Tibial nerve (tissue), 4 donors: ENCODE measurements around the gene GSE1. TPM values are rescaled to one million over a fixed set of nuclear protein-coding genes. Genes with fewer than 3 reads are reported as not detected.

Source experiments
- DNase-seq, 2 donors: peaks; one replicate each; pipeline ENCODE4 v3.0.0-alpha.2; 2019; ENCODE audit warnings: low spot score in 2 of 2
- H3K27ac ChIP-seq, 4 donors: fragments of 200-600 bp; sonication (generic) in 3 of 4; one replicate each; pipeline ENCODE4 v1.5.1; 2017 to 2019; ENCODE audit warnings: mild to moderate bottlenecking in 1 of 4
- H3K27me3 ChIP-seq, 2 donors: fragments of 200-600 bp; sonication (generic) in 1 of 2; one replicate each; pipeline versions ENCODE4 v1.5.1 to v1.6.0; 2017 to 2019
- H3K36me3 ChIP-seq, 3 donors: fragments of 200-600 bp; sonication (generic); one replicate each; pipeline ENCODE4 v1.5.1; 2018 to 2019
- H3K4me1 ChIP-seq, 4 donors: fragments of 200-600 bp; sonication (generic) in 3 of 4; one replicate each; pipeline ENCODE4 v1.5.1; 2017 to 2019
- H3K4me3 ChIP-seq, 4 donors: fragments of 200-600 bp; sonication (generic) in 3 of 4; one replicate each; pipeline ENCODE4 v1.5.1; 2017 to 2019; ENCODE audit warnings: mild to moderate bottlenecking in 1 of 4, moderate library complexity in 1 of 4
- H3K9me3 ChIP-seq, 4 donors: fragments of 200-600 bp; sonication (generic) in 3 of 4; one replicate each; pipeline ENCODE4 v1.5.1; 2017 to 2019
- EP300 ChIP-seq, 2 donors: sonication (generic); formaldehyde crosslinking; IDR thresholded peaks; one replicate each; pipeline ENCODE4 v1.6.1; 2017; ENCODE audit warnings: antibody characterized with exemption in 2 of 2, mild to moderate bottlenecking in 1 of 2
- POLR2A ChIP-seq, 2 donors: fragments of 450-650 bp; IDR thresholded peaks; one replicate each; pipeline ENCODE4 v1.6.1; 2017; ENCODE audit warnings: antibody characterized with exemption in 2 of 2, mild to moderate bottlenecking in 2 of 2, moderate library complexity in 2 of 2
- WGBS, 2 donors: methylation state at CpG; one replicate each; pipeline ENCODE4 v1.1.5; 2018; 5-methylcytosine and 5-hydroxymethylcytosine counted together
- total RNA-seq, 4 donors: library from RNA; depleted of rRNA; stranded (reverse); fragments of >200 nt; gene quantifications; one replicate each; pipeline ENCODE4 v1.1.0, GENCODE V29; 2016
- TF ChIP-seq, protein P1 (sequence below), 5 experiments: fragments of 200-600 bp in 3 of 5; fragments of 450-650 bp in 2 of 5; sonication (generic) in 3 of 5; IDR thresholded peaks; one replicate each; pipeline ENCODE4 v1.5.1; 2016 to 2019; ENCODE audit warnings: antibody characterized with exemption in 5 of 5, mild to moderate bottlenecking in 3 of 5, moderate library complexity in 2 of 5

Gene GSE1
- total RNA-seq, 4 donors from 2014 or later: 65.1 to 147 (median 83.5) TPM

DNA sequence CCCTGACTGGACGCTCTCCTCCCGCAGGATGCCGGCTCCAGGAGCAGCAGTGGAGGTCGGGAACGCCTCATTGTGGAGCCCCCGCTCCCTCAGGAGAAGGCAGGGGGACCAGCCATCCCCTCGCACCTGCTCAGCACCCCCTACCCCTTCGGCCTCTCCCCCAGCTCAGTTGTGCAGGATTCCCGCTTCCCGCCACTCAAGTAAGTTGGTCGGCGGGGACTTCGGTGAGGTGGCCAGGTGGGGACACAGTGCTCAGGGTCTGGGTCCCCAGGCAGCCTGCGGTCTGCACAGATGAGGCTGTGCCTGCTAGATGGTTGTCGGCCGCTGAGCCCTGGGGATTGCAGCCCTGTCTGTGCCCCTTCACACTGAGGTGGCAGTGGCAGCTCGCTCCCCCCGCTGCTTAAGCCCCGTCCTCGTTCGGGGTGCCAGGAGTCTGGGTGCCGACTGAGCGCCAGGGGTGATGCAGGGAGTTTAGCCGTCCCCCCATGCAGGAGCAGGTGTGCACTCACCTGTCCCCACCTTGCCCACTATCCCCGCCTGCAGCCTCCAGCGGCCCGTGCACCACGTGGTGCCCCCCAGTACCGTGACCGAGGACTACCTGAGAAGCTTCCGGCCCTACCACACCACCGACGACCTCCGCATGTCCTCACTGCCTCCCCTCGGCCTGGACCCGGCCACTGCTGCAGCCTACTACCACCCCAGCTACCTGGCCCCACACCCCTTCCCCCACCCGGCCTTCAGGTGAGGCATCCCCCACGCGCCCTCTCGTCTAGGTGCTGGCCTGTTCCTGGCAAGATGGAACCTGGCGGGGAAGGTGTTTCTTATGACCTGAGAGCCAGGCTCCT, 41.4 kb downstream of the GSE1 start:
- no peak for TF ChIP-seq POLR2A (IDR thresholded peaks at IDR 0.05)
- Histone ChIP-seq H3K36me3 (peaks cover 0 to 69% (median 15%) of the 10 kb centered on the region in 3 donors), H3K4me1 (peaks cover 0 to 40% (median 24%) of the 10 kb centered on the region in 4 donors), H3K27ac (no peak overlapping the region), H3K27me3 (no peaks in the 10 kb centered on the region), H3K4me3 (no peak overlapping the region), H3K9me3 (no peaks in the 10 kb centered on the region)
- no peak for DNase-seq
- 94 to 96% methylated on average over 36 to 41 of the region's 41 CpGs for WGBS, 2 donors

GRCh38 chr16:85655216-85656129, 42.4 kb downstream of the GSE1 start:
- 89% methylated on average over 25 to 30 of the region's 35 CpGs for WGBS, 2 donors
- Histone ChIP-seq H3K4me1 (peaks cover 0 to 33% (median 24%) of the 10 kb centered on the region in 4 donors), H3K27me3 (no peaks in the 10 kb centered on the region), H3K4me3 (no peak overlapping the region), H3K27ac (no peak overlapping the region), H3K9me3 (no peaks in the 10 kb centered on the region), H3K36me3 (peaks cover 0 to 68% (median 15%) of the 10 kb centered on the region in 3 donors)
- DNase-seq: no peak
- TF ChIP-seq EP300 (IDR thresholded peaks at IDR 0.05) (no peak), POLR2A (IDR thresholded peaks at IDR 0.05) (no peak)
- TF ChIP-seq, protein P1, sequence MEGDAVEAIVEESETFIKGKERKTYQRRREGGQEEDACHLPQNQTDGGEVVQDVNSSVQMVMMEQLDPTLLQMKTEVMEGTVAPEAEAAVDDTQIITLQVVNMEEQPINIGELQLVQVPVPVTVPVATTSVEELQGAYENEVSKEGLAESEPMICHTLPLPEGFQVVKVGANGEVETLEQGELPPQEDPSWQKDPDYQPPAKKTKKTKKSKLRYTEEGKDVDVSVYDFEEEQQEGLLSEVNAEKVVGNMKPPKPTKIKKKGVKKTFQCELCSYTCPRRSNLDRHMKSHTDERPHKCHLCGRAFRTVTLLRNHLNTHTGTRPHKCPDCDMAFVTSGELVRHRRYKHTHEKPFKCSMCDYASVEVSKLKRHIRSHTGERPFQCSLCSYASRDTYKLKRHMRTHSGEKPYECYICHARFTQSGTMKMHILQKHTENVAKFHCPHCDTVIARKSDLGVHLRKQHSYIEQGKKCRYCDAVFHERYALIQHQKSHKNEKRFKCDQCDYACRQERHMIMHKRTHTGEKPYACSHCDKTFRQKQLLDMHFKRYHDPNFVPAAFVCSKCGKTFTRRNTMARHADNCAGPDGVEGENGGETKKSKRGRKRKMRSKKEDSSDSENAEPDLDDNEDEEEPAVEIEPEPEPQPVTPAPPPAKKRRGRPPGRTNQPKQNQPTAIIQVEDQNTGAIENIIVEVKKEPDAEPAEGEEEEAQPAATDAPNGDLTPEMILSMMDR (IDR thresholded peaks at IDR 0.05): no peak

- H3K9me3 ChIP-seq: no peaks in the 10 kb centered on the region
- no peak overlapping the region for H3K4me3 ChIP-seq
- H3K27ac ChIP-seq: no peak overlapping the region
- H3K4me1 ChIP-seq: peaks cover 0 to 22% (median 17%) of the 10 kb centered on the region in 4 donors
- TF ChIP-seq POLR2A (IDR thresholded peaks at IDR 0.05) (no peak), EP300 (IDR thresholded peaks at IDR 0.05) (no peak)
- TF ChIP-seq, protein P1 (IDR thresholded peaks at IDR 0.05): no peak
- DNase-seq: no peak
- H3K27me3 ChIP-seq: no peaks in the 10 kb centered on the region
- peaks cover 0 to 78% (median 21%) of the 10 kb centered on the region in 3 donors for H3K36me3 ChIP-seq
- WGBS, 2 donors: 91 to 94% methylated on average over 58 to 59 of the region's 59 CpGs
Observed at GRCh38 chr16:85656351-85657266, 43.5 kb downstream of the GSE1 start.

DNA sequence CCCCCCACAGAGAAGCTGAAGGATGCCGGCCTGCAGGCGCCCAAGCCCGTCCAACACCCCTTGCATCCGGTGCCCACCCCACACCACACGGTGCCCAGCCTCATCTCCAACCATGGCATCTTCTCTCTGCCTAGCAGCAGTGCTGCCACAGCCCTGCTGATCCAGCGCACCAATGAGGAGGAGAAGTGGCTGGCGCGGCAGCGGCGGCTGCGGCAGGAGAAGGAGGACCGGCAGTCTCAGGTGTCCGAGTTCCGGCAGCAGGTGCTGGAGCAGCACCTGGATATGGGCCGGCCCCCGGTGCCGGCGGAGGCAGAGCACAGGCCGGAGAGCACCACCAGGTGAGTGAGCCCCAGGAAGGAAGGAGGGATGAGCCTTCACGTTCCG, 44.1 kb downstream of the GSE1 start:
- H3K27ac ChIP-seq: no peak overlapping the region
- H3K27me3 ChIP-seq: no peaks in the 10 kb centered on the region
- peaks cover 0 to 84% (median 25%) of the 10 kb centered on the region in 3 donors for H3K36me3 ChIP-seq
- no peak for DNase-seq
- TF ChIP-seq EP300 (IDR thresholded peaks at IDR 0.05) (no peak), POLR2A (IDR thresholded peaks at IDR 0.05) (no peak)
- TF ChIP-seq, protein P1 (IDR thresholded peaks at IDR 0.05): no peak
- 95 to 96% methylated on average over 21 of the region's 21 CpGs for WGBS, 2 donors
- no peaks in the 10 kb centered on the region for H3K9me3 ChIP-seq
- peaks cover 0 to 16% (median 13%) of the 10 kb centered on the region in 4 donors for H3K4me1 ChIP-seq
- no peak overlapping the region for H3K4me3 ChIP-seq

- Histone ChIP-seq H3K4me1 (peaks cover 0 to 9% (median 7%) of the 10 kb centered on the region in 4 donors), H3K36me3 (peaks cover 0 to 92% (median 31%) of the 10 kb centered on the region in 3 donors), H3K27me3 (no peaks in the 10 kb centered on the region), H3K27ac (no peak overlapping the region), H3K4me3 (no peak overlapping the region), H3K9me3 (no peaks in the 10 kb centered on the region)
- TF ChIP-seq, protein P1 (IDR thresholded peaks at IDR 0.05): no peak
- DNase-seq: no peak
- 82 to 84% methylated on average over 3 of the region's 3 CpGs for WGBS, 2 donors
Observed at GRCh38 chr16:85657996-85658395, 44.9 kb downstream of the GSE1 start.
